ENCODE results near the gene RBBP5.

DNA sequence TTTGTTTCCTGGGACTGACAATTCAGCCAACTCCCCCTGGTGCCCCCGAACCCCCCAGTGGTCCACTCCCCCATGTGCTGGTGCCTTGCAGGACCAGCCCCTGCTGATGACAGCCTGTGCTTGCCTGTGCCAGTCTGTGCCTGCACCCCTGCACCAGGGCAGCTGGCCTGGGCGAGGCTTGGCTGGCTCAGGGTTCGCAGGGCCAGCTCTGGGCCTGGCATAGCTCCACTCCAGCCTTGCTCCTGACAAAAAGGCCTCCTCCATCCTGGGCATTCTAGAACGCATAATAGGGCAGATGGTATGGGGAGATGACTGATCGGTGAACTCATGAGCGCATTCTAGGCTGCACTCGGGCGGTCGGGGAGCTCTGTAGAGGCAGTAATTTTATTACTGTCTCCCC, 73.4 kb downstream of the RBBP5 start:
- TF ChIP-seq, protein P1, sequence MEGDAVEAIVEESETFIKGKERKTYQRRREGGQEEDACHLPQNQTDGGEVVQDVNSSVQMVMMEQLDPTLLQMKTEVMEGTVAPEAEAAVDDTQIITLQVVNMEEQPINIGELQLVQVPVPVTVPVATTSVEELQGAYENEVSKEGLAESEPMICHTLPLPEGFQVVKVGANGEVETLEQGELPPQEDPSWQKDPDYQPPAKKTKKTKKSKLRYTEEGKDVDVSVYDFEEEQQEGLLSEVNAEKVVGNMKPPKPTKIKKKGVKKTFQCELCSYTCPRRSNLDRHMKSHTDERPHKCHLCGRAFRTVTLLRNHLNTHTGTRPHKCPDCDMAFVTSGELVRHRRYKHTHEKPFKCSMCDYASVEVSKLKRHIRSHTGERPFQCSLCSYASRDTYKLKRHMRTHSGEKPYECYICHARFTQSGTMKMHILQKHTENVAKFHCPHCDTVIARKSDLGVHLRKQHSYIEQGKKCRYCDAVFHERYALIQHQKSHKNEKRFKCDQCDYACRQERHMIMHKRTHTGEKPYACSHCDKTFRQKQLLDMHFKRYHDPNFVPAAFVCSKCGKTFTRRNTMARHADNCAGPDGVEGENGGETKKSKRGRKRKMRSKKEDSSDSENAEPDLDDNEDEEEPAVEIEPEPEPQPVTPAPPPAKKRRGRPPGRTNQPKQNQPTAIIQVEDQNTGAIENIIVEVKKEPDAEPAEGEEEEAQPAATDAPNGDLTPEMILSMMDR (IDR thresholded peaks at IDR 0.05): no peak
- TF ChIP-seq POLR2AphosphoS5 (IDR thresholded peaks at IDR 0.05): no peak
